HG03045 (cell line): Measurements from ENCODE around the gene NPIPB8.
"Not testable (repeated sequence)": the region's sequence is repeated elsewhere in the genome, so short reads cannot be mapped to it uniquely, and the experiment has no call there.

Source experiments
- ATAC-seq: cut with Tn5 transposase; IDR thresholded peaks from one replicate; pipeline ENCODE4 v1.9.1; 2021; ENCODE audit warnings: mild to moderate bottlenecking, moderate library complexity; ENCODE audit not compliant: unreplicated experiment

The NPIPB8 gene

DNA sequence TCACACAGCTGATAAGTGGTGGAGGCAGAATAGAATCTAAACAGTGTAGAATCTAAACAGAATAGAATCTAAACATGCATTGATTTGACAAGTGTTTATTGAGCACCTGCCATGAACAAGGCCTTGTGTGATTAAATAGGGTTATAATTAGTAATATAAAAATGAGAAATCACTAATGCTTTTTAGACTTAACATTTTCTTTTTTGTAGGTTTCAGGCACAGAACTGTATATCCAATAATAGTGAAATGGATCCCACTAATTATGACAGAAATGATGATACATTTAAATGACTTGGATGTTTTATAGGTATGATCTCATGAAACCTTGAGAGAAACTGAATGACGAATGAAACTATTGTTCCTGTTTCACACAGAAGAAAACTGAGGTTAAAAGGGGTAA, at the start of gene NPIPB8:
Gene NPIPB8 (plus strand): TSS at position 301 of the 400 bp plus-strand sequence. CDS start 296 bp downstream, outside the sequence.
- ATAC-seq, result not testable (repeated sequence)

- no peak for ATAC-seq
Observed at GRCh38 chr16:28589069-28589468, 48.8 kb upstream of the NPIPB8 start.

DNA sequence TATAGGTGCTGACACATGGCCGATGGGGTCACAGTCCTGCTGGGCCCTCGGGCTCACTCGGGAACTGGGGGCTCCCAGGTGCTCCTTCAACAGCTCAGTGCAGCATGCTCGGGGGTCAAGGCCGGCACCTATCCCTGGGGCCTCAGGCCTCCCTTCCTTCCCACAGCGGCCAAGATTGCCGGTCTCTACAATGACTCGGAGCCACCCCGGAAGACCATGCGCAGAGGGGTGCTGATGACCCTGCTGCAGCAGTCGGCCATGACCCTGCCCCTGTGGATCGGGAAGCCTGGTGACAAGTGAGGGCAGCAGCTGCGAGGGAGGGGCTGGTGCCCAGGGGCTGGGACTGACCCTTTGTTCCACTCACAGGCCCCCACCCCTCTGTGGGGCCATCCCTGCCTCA, 47.9 kb upstream of the NPIPB8 start:
- no peak for ATAC-seq

DNA sequence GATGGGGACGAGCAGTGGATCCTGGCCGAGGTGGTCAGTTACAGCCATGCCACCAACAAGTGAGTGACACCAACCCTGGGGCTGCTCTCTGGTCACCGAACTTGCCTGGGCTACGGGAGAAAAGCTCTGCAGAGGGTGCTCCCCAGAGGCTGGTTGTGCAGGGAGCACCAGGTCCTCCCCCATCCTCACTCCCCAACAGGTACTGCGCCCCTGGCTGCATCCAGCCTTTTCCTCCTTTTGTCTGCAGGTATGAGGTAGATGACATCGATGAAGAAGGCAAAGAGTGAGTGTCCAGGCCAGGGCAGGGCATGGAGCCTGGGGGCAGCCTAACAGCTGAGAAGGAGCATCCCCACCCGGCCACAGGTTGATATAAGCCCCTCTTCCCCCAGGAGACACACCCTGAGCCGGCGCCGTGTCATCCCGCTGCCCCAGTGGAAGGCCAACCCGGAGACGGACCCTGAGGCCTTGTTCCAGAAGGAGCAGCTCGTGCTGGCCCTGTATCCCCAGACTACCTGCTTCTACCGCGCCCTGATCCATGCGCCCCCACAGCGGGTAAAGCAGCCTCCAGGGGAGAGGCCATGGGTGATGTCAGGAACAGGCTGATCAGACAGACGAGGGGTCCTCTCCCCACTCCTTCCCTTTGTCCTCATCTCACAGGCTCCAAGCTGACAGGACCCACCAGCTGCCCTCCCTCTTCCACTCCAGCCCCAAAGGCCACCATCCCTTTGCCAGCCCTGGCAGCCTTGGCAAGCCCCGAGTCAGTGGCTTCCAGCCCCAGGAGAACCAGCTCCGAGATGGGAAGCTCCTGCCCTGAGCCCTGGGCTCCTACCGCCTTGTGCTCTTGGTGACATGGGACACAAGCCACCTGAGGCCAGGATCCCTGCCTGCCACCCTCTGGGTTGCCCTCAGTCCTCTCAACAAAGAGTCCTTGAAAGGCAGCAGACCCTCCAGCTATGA, 47.2 kb upstream of the NPIPB8 start:
- no peak for ATAC-seq

- ATAC-seq, result no peak
Observed at GRCh38 chr16:28591355-28591754, 46.5 kb upstream of the NPIPB8 start.

DNA sequence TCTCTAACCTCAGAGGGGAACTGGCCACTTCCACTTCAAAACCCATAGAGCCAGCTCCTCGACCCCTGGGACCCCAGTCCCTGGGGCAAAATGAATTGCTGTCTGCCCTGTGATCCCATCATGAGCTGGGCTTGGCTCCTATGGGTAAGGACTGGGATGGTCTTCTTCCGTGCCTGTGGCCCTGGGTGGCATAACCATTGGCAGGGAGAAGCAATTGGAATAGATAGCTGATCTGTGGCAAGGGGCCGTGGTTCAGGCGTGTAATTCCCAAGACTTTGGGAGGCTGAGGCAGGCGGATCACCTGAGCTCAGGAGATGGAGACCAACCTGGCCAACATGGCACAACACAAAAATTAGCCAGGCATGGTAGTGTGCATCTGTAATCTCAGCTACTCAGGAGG, 45.4 kb upstream of the NPIPB8 start:
- ATAC-seq, result no peak

DNA sequence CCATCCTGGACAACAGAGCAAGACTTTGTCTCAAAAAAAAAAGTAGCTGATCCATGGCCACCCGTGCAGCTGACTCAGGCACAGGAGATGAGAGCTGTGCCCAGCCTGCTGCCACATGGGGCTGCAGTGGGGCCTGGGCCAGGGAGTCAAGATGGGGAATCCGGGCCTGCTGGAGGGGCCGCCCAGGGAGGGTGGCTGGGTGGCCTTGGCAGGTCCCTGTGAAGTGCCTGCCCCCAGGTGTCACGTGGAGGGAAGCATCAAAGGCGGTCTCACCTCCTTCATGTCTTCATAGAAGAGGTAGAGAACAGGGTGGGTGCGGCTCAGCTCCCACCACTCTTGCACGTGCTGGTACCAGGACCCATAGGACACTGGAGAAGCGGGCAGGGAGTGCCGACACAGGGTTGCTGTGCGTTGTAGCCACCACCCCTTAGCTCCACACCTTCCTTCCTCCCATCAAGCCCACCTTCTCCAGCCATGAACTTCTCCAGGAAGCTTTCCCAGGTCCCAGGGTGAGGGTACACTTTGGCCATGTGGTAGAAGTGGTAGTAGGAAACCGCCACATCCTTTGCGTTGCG, 44.8 kb upstream of the NPIPB8 start:
- no peak for ATAC-seq

DNA sequence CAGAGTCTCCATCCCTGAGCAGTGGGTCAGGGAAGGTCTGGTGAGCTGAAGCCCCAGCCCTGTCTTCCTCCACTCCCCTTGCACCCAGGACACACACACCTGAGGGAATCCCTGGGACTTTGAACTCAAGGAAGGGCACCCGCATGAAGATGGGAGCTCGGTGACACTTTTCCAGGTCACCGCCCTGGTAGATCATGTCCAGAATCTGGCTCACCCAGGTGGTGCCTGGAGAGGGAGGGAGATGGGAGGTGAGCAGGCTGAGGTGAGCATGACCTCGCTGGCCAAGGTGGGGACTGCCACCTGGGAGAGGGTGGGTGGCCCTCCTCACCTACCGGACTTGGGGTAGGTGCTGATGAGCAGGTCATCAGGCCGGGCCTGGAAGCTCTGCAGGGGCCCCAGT, 42.4 kb upstream of the NPIPB8 start:
- not testable (repeated sequence) for ATAC-seq

DNA sequence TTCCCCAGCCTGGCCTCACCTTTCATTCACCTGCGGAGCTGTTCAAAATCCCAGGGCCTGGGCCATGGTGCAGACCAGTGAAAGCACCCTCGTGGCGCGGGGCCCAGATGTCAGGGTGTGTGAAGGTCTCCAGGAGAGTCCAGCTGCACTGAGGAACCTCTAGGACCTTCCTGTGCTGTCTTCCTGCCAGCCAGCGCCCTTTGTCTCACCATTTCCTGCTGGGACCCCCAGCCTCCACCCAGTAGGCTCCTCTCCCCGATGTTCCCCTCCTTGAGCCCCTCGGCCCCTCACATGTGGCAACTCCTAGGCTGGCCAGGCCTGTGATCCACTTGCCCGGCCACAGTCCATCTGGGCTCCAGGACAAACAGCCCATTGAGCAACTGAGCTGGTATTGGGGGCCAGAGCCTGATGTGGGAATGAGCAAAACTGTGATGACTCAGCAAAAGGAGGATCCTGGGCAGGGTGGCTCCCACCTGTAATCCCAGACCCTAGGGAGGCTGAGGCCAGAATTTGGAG, 41.7 kb upstream of the NPIPB8 start:
- ATAC-seq, result no peak

DNA sequence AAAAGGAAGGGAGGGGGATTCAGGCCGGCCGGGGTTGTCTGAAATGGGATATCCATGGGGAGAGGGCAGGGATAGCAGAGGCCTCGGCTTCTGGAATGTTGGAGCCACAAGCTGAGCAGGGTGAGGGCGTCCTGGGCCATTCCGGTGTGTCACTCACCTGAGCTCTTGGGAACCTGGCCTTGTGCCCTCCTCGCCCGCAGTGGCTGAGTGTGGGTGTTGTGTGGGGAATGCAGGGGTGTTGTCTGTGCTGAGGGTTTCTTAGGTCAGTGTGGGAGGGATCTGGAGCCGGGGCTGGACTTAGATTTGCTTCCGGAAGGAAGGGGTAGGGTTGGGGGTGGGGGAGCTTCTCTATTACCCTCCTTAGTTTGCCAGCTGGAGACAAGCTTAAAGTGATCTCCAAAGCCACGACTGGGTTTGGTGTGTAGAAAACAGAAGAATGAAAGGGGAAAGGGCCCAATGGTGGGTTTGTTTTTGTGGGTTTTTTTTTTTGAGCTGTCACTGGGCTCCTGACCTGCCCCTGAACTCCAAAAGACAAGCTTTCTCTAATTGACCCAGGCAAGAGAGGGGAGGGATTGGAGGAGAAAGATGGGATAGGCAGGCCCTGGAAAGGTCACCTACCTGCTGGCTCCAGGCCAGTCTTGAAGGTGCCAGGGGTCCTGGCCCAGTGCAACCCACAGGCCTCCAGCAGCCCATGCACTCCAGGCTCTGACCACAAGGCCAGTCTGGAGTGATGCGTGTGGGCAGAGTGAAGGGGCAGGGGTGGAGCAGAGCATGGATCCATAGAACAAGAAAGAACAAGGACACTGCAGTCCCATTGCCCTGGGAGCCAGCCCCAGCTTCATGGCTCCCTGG, 40.8 kb upstream of the NPIPB8 start, which contains the start of gene SULT1A2:
Gene SULT1A2 (minus strand): TSS at position 211 of the 852 bp plus-strand sequence. CDS start 1,120 bp downstream, outside the sequence.
- ATAC-seq, result no peak

GRCh38 chr16:28597692-28598261, 40.1 kb upstream of the NPIPB8 start:
- no peak for ATAC-seq

DNA sequence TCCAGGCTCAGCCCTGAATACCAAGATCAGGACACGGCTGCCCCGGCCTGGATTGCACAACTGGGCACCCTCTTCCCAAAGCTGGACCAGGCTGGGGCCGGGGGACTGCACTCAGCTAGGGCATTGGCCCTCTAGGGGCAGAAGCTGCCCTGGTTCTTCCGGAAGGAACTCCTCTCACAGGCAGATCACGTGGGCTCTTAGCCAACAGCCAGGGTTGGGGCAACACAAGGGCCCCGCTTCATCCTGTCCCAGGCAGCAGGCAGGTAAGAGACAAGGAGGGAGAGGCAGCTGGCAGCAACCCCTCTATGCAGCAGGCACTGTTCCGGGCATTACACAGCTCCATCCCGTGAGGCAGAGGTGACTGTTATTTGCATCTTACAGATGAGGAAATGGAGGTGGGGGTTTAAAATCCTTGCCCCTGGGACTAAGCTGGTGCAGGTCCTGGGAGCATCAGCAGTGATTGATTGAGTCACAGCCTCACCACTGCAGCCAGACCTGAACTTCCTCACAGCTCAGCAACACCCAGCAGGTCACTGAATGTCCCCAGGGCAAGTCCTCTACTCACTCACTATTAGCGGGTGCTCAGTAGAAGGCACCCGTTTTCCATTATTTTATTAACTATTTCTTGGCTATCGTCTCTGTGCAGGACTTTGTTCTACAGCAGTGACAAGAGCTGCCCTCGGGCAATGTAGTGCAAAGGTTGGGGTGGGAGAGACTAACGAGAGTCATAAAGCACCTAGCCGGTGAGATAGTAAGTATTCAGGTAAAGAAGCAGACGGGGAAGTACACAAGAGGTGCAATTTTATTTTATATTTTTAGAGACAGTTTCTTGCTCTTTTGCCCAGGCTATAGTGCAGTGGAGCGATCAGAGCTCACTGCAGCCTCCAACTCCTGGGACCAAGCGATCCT, 38.2 kb upstream of the NPIPB8 start:
- ATAC-seq, result not testable (repeated sequence)

- ATAC-seq, result not testable (repeated sequence)
Observed at GRCh38 chr16:28600965-28601364, 36.9 kb upstream of the NPIPB8 start.

DNA sequence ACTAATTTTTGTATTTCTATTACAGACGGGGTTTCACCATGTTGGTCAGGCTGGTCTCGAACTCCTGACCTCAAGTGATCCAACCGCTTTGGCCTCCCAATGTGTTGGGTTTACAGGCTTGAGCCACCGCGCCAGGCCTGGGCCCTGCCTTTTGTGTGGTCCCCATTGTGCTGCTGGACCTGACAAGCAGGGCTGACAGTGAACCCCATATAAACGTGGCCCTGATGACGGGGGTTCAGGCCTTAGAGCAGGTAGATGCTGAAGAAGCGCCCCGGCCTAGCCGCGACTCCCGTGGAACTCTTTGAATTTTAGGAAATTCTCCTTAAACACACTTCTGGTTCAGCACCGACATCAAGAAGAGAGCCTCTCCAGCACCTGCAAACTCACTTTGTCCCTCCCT, 36.3 kb upstream of the NPIPB8 start:
- not testable (repeated sequence) for ATAC-seq

DNA sequence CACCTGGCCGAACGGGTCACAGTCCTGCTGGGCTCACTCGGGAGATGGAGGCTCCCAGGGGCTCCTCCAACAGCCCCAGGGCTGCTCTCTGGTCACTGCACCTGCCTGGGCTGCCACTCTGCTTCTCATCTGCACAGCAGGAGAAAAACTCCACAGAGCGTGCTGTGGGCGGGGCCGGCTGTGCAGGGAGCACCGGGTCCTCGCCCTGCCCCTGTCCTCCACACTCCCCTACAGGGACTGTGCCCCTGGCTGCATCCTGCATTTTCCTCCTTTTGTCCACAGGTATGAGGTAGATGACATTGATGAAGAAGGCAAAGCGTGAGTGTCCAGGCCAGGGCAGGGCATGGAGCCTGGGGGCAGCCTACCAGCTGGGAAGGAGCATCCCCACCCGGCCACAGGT, 35.8 kb upstream of the NPIPB8 start:
- ATAC-seq, result not testable (repeated sequence)

GRCh38 chr16:28602529-28602928, 35.3 kb upstream of the NPIPB8 start:
- ATAC-seq, result no peak

DNA sequence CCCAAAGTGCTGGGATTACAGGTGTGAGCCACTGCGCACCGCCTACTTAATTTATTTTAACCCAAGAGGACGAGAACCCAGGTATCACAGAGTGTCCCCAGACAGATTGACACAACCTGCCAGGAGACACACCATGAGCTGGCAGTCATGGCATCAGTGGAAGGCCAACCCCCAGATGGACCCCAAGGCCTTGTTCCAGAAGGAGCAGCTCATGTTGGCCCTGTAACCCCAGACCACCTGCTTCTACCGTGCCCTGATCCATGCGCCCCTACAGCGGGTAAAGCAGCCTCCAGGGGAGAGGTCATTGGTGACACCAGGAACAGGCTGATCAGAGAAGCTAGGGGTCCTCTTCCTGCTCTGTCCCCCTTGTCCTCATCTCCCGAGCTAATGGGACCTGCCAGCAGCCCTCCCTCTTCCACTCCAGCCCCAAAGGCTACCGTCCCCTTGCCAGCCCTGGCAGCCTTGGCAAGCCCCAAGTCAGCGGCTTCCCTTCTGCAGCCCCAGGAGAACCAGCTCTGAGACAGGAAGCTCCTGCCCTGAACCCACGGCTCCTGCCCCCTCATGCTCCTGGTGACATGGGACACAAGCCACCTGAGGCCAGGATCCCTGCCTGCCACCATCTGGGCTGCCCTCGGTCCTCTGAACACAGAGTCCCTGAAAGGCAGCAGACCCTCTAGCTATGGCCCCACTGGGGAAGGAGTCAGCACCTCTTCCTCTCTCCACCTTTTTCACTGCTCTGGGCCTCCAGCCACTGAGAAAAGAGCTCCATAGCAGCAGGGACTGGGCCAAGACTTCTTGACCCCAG, 34.3 kb upstream of the NPIPB8 start:
- no peak for ATAC-seq

- ATAC-seq, result no peak
Observed at GRCh38 chr16:28604186-28604565, 33.7 kb upstream of the NPIPB8 start.
